ENCODE data around the gene TRAPPC2L.

Gene TRAPPC2L

DNA sequence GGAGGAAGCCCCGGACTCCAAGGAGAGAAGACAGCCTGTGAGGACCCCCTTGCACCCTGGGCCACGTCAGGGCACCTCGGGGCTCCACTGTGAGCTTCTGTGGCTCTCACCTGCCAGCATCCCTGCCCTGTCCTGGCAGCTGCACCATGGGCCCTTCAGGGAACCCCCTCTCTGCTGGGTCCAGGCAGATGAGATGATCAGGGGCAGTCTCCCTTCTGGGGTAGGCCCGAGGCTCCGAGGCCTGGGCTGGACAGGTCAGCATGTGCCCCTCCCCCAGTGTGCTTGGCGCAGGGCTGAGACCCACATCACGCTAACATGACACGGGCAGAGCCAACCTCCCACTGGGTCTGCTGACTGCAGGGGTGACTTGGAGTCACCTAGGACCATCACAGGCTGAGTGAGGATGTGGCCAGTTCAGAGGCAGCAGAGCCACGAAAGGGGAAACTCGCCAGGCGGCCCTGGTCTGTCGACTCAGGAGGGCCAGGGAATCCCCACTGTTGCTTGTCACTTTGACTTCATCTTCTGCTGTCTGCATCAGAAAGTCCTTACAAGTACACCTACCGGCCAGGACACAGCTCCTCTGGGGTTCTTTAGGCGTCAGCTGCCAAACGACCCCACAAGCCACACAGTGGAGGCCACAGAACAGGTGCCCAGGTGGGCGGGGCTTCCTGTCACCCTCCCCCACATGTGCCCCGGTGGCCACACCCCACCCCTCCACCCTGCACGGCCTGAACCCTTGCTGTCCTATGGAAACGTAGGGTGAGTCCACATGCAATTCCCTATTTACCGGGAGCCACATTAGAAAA, 2.4 kb upstream of the TRAPPC2L start:
- no peak overlapping the region for H3K27ac ChIP-seq
- no peak for DNase-seq (ENCODE audit: low spot score)

DNA sequence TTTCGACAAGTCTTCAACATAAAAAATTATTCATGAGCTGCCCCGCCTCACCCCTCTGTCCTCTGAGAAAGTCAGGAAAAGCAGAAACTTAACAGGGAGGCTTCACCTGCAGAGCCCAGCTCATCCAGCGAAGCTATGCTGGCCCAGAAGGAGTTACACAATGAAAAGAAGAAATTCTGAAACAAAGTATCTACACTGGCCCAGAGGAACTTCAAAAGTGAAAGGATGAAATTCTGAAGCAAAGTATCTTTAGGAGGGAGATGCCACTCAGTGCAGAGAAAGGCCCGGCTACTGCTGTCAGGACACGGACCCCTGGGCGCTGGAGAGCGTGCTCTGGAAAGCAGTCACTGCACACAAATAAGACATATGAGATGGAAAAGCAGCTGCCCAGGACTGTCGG, 1.8 kb upstream of the TRAPPC2L start:
- H3K27ac ChIP-seq: no peak overlapping the region
- no peak overlapping the region for H3K4me3 ChIP-seq
- DNase-seq (ENCODE audit: low spot score): no peak
- TF ChIP-seq, protein P1, sequence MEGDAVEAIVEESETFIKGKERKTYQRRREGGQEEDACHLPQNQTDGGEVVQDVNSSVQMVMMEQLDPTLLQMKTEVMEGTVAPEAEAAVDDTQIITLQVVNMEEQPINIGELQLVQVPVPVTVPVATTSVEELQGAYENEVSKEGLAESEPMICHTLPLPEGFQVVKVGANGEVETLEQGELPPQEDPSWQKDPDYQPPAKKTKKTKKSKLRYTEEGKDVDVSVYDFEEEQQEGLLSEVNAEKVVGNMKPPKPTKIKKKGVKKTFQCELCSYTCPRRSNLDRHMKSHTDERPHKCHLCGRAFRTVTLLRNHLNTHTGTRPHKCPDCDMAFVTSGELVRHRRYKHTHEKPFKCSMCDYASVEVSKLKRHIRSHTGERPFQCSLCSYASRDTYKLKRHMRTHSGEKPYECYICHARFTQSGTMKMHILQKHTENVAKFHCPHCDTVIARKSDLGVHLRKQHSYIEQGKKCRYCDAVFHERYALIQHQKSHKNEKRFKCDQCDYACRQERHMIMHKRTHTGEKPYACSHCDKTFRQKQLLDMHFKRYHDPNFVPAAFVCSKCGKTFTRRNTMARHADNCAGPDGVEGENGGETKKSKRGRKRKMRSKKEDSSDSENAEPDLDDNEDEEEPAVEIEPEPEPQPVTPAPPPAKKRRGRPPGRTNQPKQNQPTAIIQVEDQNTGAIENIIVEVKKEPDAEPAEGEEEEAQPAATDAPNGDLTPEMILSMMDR (IDR thresholded peaks at IDR 0.05): no peak

More for the DNA sequence above, 2.4 kb upstream of the TRAPPC2L start:
- no peak overlapping the region for H3K4me3 ChIP-seq
- TF ChIP-seq, protein P1 (IDR thresholded peaks at IDR 0.05): no peak

GRCh38 chr16:88855736-88856121, 1.2 kb upstream of the TRAPPC2L start:
- H3K27ac ChIP-seq: peak overlapping the region; percentile 78 to 90
- no peak for DNase-seq (ENCODE audit: low spot score)
- peak overlapping the region; percentile 95 for H3K4me3 ChIP-seq
- TF ChIP-seq, protein P1 (IDR thresholded peaks at IDR 0.05): no peak

- TF ChIP-seq, protein P1 (IDR thresholded peaks at IDR 0.05): no peak
- peak overlapping the region; percentile 95 for H3K4me3 ChIP-seq
- no peak for DNase-seq (ENCODE audit: low spot score)
- peak overlapping the region; percentile 78 to 90 for H3K27ac ChIP-seq
These were observed 652 bp upstream of the TRAPPC2L start for GRCh38 chr16:88856122-88856827.

DNA sequence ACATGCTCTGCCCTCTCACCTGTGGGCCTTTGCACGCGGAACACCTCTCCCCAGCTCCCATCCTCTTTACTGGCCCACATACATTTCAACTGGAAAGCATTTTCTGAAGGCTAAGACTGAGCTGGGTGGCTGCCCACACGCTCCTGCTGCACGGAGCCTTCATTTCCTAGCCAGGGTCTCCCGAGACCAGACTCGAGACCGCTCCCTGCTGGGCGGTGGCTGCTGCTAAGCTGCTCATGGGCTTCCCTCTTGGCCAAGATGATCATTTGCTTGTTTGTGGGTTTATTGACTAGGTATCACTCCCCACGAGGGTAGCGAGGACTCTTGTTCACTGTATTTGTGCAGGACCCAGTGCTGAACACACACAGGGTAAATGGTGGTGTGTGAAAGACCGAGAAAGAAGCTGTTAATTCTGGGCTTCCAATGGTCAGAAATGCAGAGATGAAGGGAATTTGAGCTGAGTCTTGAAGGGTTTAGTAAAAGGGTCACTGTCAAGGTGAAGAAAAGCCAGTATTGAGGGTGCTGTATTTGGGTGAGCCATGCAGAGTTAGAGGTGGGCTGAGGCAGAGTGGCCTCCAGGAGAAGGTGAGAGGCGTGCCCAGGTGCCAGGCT, 907 bp downstream of the TRAPPC2L start:
- DNase-seq (ENCODE audit: low spot score): no peak
- H3K4me3 ChIP-seq: peak overlapping the region; percentile 95
- H3K27ac ChIP-seq: peak overlapping the region; percentile 78 to 90
- TF ChIP-seq, protein P1 (IDR thresholded peaks at IDR 0.05): no peak

GRCh38 chr16:88859381-88860091, 2.6 kb downstream of the TRAPPC2L start:
- TF ChIP-seq, protein P1 (IDR thresholded peaks at IDR 0.05): no peak
- DNase-seq (ENCODE audit: low spot score): no peak
- H3K27ac ChIP-seq: no peak overlapping the region
- no peak overlapping the region for H3K4me3 ChIP-seq

Data from coronary artery (tissue), 2 donors.